Kidney (tissue), 14 donors: ENCODE results near the gene CUL7. TPM values are rescaled to one million over a fixed set of nuclear protein-coding genes. Genes with fewer than 3 reads are reported as not detected.
A peak's percentile ranks its signal among the peaks of the same experiment; 100 is the strongest.

Experiments
- DNase-seq, 5 donors: peaks; one replicate each; pipeline ENCODE4 v3.0.0-alpha.2; 2013 to 2020
- FAIRE-seq: peaks from 2 replicates; lab custom pipeline; 2012; peaks lifted over from hg19 to GRCh38; lab: Jason Lieb, UNC
- H3K27ac ChIP-seq, 2 donors: one replicate each; pipeline ENCODE4 v1.7.0; 2013; ENCODE audit warnings: low read depth in 2 of 2, low read length in 2 of 2, inconsistent platforms in 1 of 2
- H3K27me3 ChIP-seq: one replicate; pipeline ENCODE4 v1.7.1; 2013; ENCODE audit warnings: low read length, inconsistent platforms; ENCODE audit not compliant: control insufficient read depth, insufficient read depth
- H3K36me3 ChIP-seq, 3 donors: one replicate each; pipeline versions ENCODE4 v1.7.0 to v1.7.1; 2013; ENCODE audit warnings: low read length in 3 of 3, control low read depth in 1 of 3, inconsistent platforms in 1 of 3; ENCODE audit not compliant: insufficient read depth in 3 of 3, control insufficient read depth in 2 of 3
- H3K4me1 ChIP-seq, 3 donors: one replicate each; pipeline versions ENCODE4 v1.7.0 to v1.7.1; 2013; ENCODE audit warnings: low read length in 3 of 3, inconsistent platforms in 1 of 3, low read depth in 1 of 3; ENCODE audit not compliant: control insufficient read depth in 2 of 3, insufficient read depth in 2 of 3
- H3K4me3 ChIP-seq, 3 donors: one replicate each; pipeline versions ENCODE4 v1.7.0 to v1.8.1; 2013; ENCODE audit warnings: low read length in 3 of 3, control low read depth in 1 of 3, inconsistent platforms in 1 of 3
- H3K9ac ChIP-seq, 3 donors: one replicate each; pipeline versions ENCODE4 v1.7.0 to v1.7.1; 2013; ENCODE audit warnings: low read length in 3 of 3, control low read depth in 1 of 3, inconsistent platforms in 1 of 3
- H3K9me3 ChIP-seq, 3 donors: one replicate each; pipeline versions ENCODE4 v1.7.0 to v1.7.1; 2013; ENCODE audit warnings: low read length in 3 of 3, control low read depth in 1 of 3, inconsistent platforms in 1 of 3; ENCODE audit not compliant: control insufficient read depth in 2 of 3, insufficient read depth in 1 of 3
- intact Hi-C: fragments of 100-400 bp; cut with DNase I; formaldehyde crosslinking; loops from one replicate; pipeline ENCODE4 v1.11.1; 2022
- polyA plus RNA-seq: library from polyadenylated mRNA; stranded (reverse); fragments of 350-450 nt; fragmentation: Illumina TruSeq; extraction: RNeasy Lipid Tissue Mini Kit (QIAGEN cat#74804); gene quantifications from one replicate; pipeline ENCODE4 v1.2.3, GENCODE V29; 2014; ENCODE audit warnings: low read depth, low replicate concordance; ENCODE audit not compliant: insufficient read depth
- total RNA-seq: library from RNA; stranded (reverse); fragmentation: NEBNext Ultra II Directional; extraction: Animal tissue kit (Norgen Biotek cat#: 25700); gene quantifications from one replicate; pipeline ENCODE4 v1.2.1, GENCODE V29; 2021
- TF ChIP-seq, protein P1 (sequence below): IDR thresholded peaks from 3 replicates; pipeline ENCODE4 v1.5.1; 2012; ENCODE audit warnings: mild to moderate bottlenecking, moderate library complexity, borderline replicate concordance; ENCODE audit not compliant: insufficient read depth; ENCODE audit errors: extremely low read depth
- donor health status: control.
- donor health status: control.
- donor health status: control.
- donor health status: control.
- donor health status: control.
- donor health status: DM: yes; HTN: yes; CAD: no.
- donor health status: Normal renal cell carcinoma (clear cell type).

Gene CUL7
- total and polyA plus RNA-seq, 2 donors from 2014 or later: 10.1 to 24.5 TPM

DNA sequence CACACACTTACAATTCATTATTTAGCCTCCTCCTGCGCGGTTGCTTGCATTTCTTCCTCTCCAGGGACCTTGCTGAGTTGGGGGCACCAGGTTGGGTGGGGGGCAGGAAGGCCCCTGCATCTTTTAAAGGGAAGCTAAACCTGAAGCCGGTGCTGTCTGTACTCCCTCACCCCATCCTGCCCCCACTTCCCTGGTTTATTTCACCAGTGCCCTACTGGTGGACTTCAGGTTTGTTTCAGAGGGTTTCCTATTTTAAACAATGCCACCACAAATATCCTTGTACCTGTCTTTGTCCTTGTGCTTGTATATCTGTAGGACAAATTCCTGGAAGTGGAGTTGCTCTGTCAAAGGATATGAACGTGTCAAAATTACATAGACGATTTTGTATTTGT, 43.4 kb upstream of the CUL7 start:
- TF ChIP-seq, protein P1, sequence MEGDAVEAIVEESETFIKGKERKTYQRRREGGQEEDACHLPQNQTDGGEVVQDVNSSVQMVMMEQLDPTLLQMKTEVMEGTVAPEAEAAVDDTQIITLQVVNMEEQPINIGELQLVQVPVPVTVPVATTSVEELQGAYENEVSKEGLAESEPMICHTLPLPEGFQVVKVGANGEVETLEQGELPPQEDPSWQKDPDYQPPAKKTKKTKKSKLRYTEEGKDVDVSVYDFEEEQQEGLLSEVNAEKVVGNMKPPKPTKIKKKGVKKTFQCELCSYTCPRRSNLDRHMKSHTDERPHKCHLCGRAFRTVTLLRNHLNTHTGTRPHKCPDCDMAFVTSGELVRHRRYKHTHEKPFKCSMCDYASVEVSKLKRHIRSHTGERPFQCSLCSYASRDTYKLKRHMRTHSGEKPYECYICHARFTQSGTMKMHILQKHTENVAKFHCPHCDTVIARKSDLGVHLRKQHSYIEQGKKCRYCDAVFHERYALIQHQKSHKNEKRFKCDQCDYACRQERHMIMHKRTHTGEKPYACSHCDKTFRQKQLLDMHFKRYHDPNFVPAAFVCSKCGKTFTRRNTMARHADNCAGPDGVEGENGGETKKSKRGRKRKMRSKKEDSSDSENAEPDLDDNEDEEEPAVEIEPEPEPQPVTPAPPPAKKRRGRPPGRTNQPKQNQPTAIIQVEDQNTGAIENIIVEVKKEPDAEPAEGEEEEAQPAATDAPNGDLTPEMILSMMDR: no peak
- no peaks in the 10 kb centered on the region for H3K36me3 ChIP-seq
- no peak for DNase-seq
- H3K4me1 ChIP-seq: peaks cover 6 to 20% (median 18%) of the 10 kb centered on the region in 3 donors
- no peak overlapping the region for H3K4me3 ChIP-seq
- FAIRE-seq: no peak
- H3K9me3 ChIP-seq: no peaks in the 10 kb centered on the region
- no peaks in the 10 kb centered on the region for H3K27me3 ChIP-seq
- H3K9ac ChIP-seq: peak overlapping the region in 1 of 3 donors; percentile 28
- intact Hi-C loops: no loop called here
- H3K27ac ChIP-seq: peak overlapping the region; percentile 5 to 33

GRCh38 chr6:43096451-43097097, 42.9 kb upstream of the CUL7 start:
- no peaks in the 10 kb centered on the region for H3K9me3 ChIP-seq
- DNase-seq (peak; percentile 72 to 88 (median 84)), FAIRE-seq (no peak)
- H3K9ac ChIP-seq: peak overlapping the region in 1 of 3 donors; percentile 40
- no peaks in the 10 kb centered on the region for H3K27me3 ChIP-seq
- peaks cover 6 to 20% (median 18%) of the 10 kb centered on the region in 3 donors for H3K4me1 ChIP-seq
- intact Hi-C loops: no loop called here
- H3K27ac ChIP-seq: peak overlapping the region; percentile 11 to 33
- no peaks in the 10 kb centered on the region for H3K36me3 ChIP-seq
- TF ChIP-seq, protein P1: no peak
- peak overlapping the region in 1 of 3 donors; percentile 21 for H3K4me3 ChIP-seq

GRCh38 chr6:43095939-43096338, 42.3 kb upstream of the CUL7 start:
- DNase-seq (peak in 2 of 5 donors; percentile 36 to 59), FAIRE-seq (no peak)
- H3K9ac ChIP-seq: peak overlapping the region in 1 of 3 donors; percentile 40
- intact Hi-C loops: no loop called here
- no peaks in the 10 kb centered on the region for H3K36me3 ChIP-seq
- peaks cover 6 to 20% (median 18%) of the 10 kb centered on the region in 3 donors for H3K4me1 ChIP-seq
- TF ChIP-seq, protein P1: no peak
- peak overlapping the region in 1 of 3 donors; percentile 21 for H3K4me3 ChIP-seq
- no peaks in the 10 kb centered on the region for H3K9me3 ChIP-seq
- peak overlapping the region; percentile 29 to 33 for H3K27ac ChIP-seq
- H3K27me3 ChIP-seq: no peaks in the 10 kb centered on the region
